ELF-1 (cell line): ENCODE measurements around the gene ACTBL2.
"Not testable (repeated sequence)": the region's sequence is repeated elsewhere in the genome, so short reads cannot be mapped to it uniquely, and the experiment has no call there.

Source experiments
- DNase-seq: peaks from one replicate; pipeline ENCODE4 v3.0.0-alpha.2; 2016; ENCODE audit warnings: low read depth, low spot score

The ACTBL2 gene

GRCh38 chr5:57482671-57483106, at the start of gene ACTBL2:
Gene ACTBL2 (minus strand): TSS chr5:57482811. CDS start chr5:57482707, 104 bp downstream.
- no peak for DNase-seq

- DNase-seq = no peak
Observed at GRCh38 chr5:57531333-57531732, 48.7 kb upstream of the ACTBL2 start.

- DNase-seq = no peak
Observed at GRCh38 chr5:57529864-57530263, 47.3 kb upstream of the ACTBL2 start.

- no peak for DNase-seq
Observed at GRCh38 chr5:57527870-57528269, 45.3 kb upstream of the ACTBL2 start.

- DNase-seq = no peak
Observed at GRCh38 chr5:57524348-57525060, 41.9 kb upstream of the ACTBL2 start.

GRCh38 chr5:57522477-57522876, 39.9 kb upstream of the ACTBL2 start:
- not testable (repeated sequence) for DNase-seq

- DNase-seq = not testable (repeated sequence)
Observed at GRCh38 chr5:57518415-57518814, 35.8 kb upstream of the ACTBL2 start.

- no peak for DNase-seq
Observed at GRCh38 chr5:57517250-57517649, 34.6 kb upstream of the ACTBL2 start.

- no peak for DNase-seq
Observed at GRCh38 chr5:57513785-57514184, 31.2 kb upstream of the ACTBL2 start.

- no peak for DNase-seq
Observed at GRCh38 chr5:57511321-57511720, 28.7 kb upstream of the ACTBL2 start.

- no peak for DNase-seq
Observed at GRCh38 chr5:57509501-57510260, 27.1 kb upstream of the ACTBL2 start.

- no peak for DNase-seq
Observed at GRCh38 chr5:57508211-57508610, 25.6 kb upstream of the ACTBL2 start.

GRCh38 chr5:57505272-57506200, 22.9 kb upstream of the ACTBL2 start:
- no peak for DNase-seq

GRCh38 chr5:57504357-57504756, 21.7 kb upstream of the ACTBL2 start:
- DNase-seq = no peak

GRCh38 chr5:57503433-57503832, 20.8 kb upstream of the ACTBL2 start:
- DNase-seq = no peak

- DNase-seq = no peak
Observed at GRCh38 chr5:57501414-57502201, 19.0 kb upstream of the ACTBL2 start.

- peak; percentile 64 for DNase-seq
Observed at GRCh38 chr5:57499262-57500050, 16.8 kb upstream of the ACTBL2 start.

- DNase-seq = no peak
Observed at GRCh38 chr5:57497733-57498132, 15.1 kb upstream of the ACTBL2 start.

- DNase-seq = peak; percentile 33
Observed at GRCh38 chr5:57495285-57496086, 12.9 kb upstream of the ACTBL2 start.
